Measurements from ENCODE around the gene CDK11B. TPM values are rescaled to one million over a fixed set of nuclear protein-coding genes. Genes with fewer than 3 reads are reported as not detected.
"Not testable (repeated sequence)": the region's sequence is repeated elsewhere in the genome, so short reads cannot be mapped to it uniquely, and the experiment has no call there.

Gene CDK11B
- 10 to 100 TPM in 2 of 4 donors, 1 to 10 TPM in 2; 6.8 to 28.5 (median 11.8) TPM for total RNA-seq

- H3K4me3 ChIP-seq = peak within 1 kb of the TSS; percentile 52 to 74
- DNase-seq = peak; percentile 92 to 96
- intact Hi-C loops (cut with DNase I; ENCODE audit: low total_unique reads) = not testable (repeated sequence)
These were observed at the start of gene CDK11B for GRCh38 chr1:1658583-1659549. Gene CDK11B, minus strand, starts transcription at chr1:1659004. Its CDS starts 1,519 bp downstream, at chr1:1657485.

GRCh38 chr1:1707897-1708296 is 49.1 kb upstream of the CDK11B start:
- H3K9me3 ChIP-seq; H3K36me3 ChIP-seq; H3K4me1 ChIP-seq; intact Hi-C loops (cut with DNase I; ENCODE audit: low total_unique reads); DNase-seq; H3K27ac ChIP-seq; H3K4me3 ChIP-seq; H3K27me3 ChIP-seq: not testable (repeated sequence)

More at GRCh38 chr1:1658583-1659549, at the start of gene CDK11B:
- not testable (repeated sequence) for H3K27me3 ChIP-seq, H3K4me1 ChIP-seq, H3K36me3 ChIP-seq, H3K9me3 ChIP-seq
- TF ChIP-seq CTCF (IDR thresholded peaks at IDR 0.05) (peak in 2 of 4 experiments; percentile 18 to 39), POLR2A (IDR thresholded peaks at IDR 0.05) (peak in 1 of 2 donors; percentile 58)
- H3K27ac ChIP-seq = peak within 1 kb of the TSS; percentile 91 to 99

- H3K9me3 ChIP-seq; H3K4me1 ChIP-seq; H3K4me3 ChIP-seq; H3K27ac ChIP-seq; intact Hi-C loops (cut with DNase I; ENCODE audit: low total_unique reads); H3K36me3 ChIP-seq; H3K27me3 ChIP-seq: not testable (repeated sequence)
- DNase-seq = peak in 1 of 2 donors; percentile 6
These were observed 48.4 kb upstream of the CDK11B start for GRCh38 chr1:1707241-1707640.

- H3K4me3 ChIP-seq; H3K27me3 ChIP-seq; H3K27ac ChIP-seq; intact Hi-C loops (cut with DNase I; ENCODE audit: low total_unique reads); H3K36me3 ChIP-seq; H3K9me3 ChIP-seq; H3K4me1 ChIP-seq: not testable (repeated sequence)
- peak in 1 of 2 donors; percentile 5 for DNase-seq
These were observed 46.8 kb upstream of the CDK11B start for GRCh38 chr1:1705623-1706022.

- DNase-seq = peak; percentile 11 to 13
- intact Hi-C loops (cut with DNase I; ENCODE audit: low total_unique reads) = not testable (repeated sequence)
These were observed 45.6 kb upstream of the CDK11B start for GRCh38 chr1:1704284-1704957.

GRCh38 chr1:1703796-1704195 is 45.0 kb upstream of the CDK11B start:
- Histone ChIP-seq H3K4me1 (no peaks in the 10 kb centered on the region), H3K27me3 (no peaks in the 10 kb centered on the region), H3K4me3 (no peak overlapping the region), H3K27ac (no peak overlapping the region), H3K9me3 (no peaks in the 10 kb centered on the region), H3K36me3 (no peaks in the 10 kb centered on the region)
- DNase-seq = peak; percentile 13
- TF ChIP-seq POLR2A (IDR thresholded peaks at IDR 0.05) (no peak), CTCF (IDR thresholded peaks at IDR 0.05) (no peak)
- intact Hi-C loops (cut with DNase I; ENCODE audit: low total_unique reads) = no loop called here

More at GRCh38 chr1:1704284-1704957, 45.6 kb upstream of the CDK11B start:
- not testable (repeated sequence) for H3K27ac ChIP-seq, H3K36me3 ChIP-seq, H3K9me3 ChIP-seq, H3K4me1 ChIP-seq, H3K27me3 ChIP-seq, H3K4me3 ChIP-seq

- H3K4me3 ChIP-seq; DNase-seq; H3K27ac ChIP-seq; H3K4me1 ChIP-seq; intact Hi-C loops (cut with DNase I; ENCODE audit: low total_unique reads); H3K9me3 ChIP-seq; H3K27me3 ChIP-seq; H3K36me3 ChIP-seq: not testable (repeated sequence)
These were observed 43.7 kb upstream of the CDK11B start for GRCh38 chr1:1702506-1702905.

GRCh38 chr1:1700557-1700956 is 41.8 kb upstream of the CDK11B start:
- DNase-seq; H3K9me3 ChIP-seq; intact Hi-C loops (cut with DNase I; ENCODE audit: low total_unique reads); H3K4me1 ChIP-seq; H3K36me3 ChIP-seq; H3K27me3 ChIP-seq; H3K4me3 ChIP-seq; H3K27ac ChIP-seq: not testable (repeated sequence)

GRCh38 chr1:1700067-1700466 is 41.3 kb upstream of the CDK11B start:
- intact Hi-C loops (cut with DNase I; ENCODE audit: low total_unique reads); H3K4me1 ChIP-seq; H3K27me3 ChIP-seq; DNase-seq; H3K27ac ChIP-seq; H3K4me3 ChIP-seq; H3K9me3 ChIP-seq; H3K36me3 ChIP-seq: not testable (repeated sequence)

GRCh38 chr1:1699061-1699460 is 40.3 kb upstream of the CDK11B start:
- H3K27ac ChIP-seq; H3K27me3 ChIP-seq; H3K9me3 ChIP-seq; H3K4me1 ChIP-seq; H3K4me3 ChIP-seq; H3K36me3 ChIP-seq; intact Hi-C loops (cut with DNase I; ENCODE audit: low total_unique reads): not testable (repeated sequence)
- DNase-seq = peak in 1 of 2 donors; percentile 6
